ENCODE data around the gene FAM156A. TPM values are rescaled to one million over a fixed set of nuclear protein-coding genes. Genes with fewer than 3 reads are reported as not detected.
"Not testable (repeated sequence)": the region's sequence is repeated elsewhere in the genome, so short reads cannot be mapped to it uniquely, and the experiment has no call there.

Gene FAM156A
- total RNA-seq, 4 donors from 2014 or later: 12.9 to 89.1 (median 25.8) TPM

DNA sequence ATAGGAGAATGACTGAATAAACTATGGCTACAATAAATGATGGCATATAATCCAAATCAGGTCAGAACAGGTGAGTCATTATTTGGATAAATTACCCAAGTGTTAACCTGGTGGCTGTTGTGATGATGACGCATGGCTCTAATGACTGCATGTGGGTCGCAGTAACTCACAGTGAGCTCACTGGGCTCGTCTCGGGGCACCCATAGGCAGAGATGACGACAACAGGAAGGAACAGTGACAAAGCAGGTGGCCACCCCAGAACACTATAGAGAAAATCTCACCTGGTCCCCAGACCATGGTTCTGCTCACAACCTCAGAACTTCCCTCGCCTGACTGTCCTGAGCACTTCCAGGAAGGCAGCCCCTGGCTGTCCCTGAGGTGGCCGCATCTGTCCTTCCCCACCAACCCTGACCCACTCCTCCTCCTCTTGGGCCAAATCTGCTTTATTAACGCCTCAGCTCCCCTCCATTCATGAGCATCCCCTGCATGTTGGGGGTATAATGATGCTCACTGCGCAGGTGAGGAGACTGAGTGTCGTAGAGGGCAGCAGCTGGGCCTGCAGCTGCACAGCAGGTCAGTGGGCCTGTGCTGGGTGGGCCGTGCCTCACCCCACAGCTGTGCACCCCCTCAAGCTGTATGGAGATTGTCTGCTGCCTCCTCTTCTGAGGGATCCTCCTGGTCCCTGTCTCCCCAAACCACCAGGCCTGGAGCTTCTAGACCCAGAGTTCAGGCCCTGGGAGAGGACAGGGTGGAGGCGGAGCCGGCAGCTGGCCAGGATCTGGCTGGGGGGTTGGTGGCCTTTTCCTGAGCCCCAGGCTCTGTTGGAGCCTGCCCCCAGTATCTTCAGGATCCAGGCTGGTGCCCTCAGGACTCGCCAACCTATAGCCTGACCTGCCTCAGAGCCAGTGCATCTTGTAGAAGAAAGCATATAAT is 30.9 kb upstream of the FAM156A start:
- Histone ChIP-seq H3K27ac (peak overlapping the region in 1 of 2 donors; percentile 7), H3K4me1 (no peaks in the 10 kb centered on the region), H3K4me3 (no peak overlapping the region), H3K9me3 (no peaks in the 10 kb centered on the region), H3K27me3 (no peaks in the 10 kb centered on the region), H3K36me3 (no peaks in the 10 kb centered on the region)
- DNase-seq: no peak
- TF ChIP-seq CTCF (IDR thresholded peaks at IDR 0.05) (no peak), POLR2A (IDR thresholded peaks at IDR 0.05) (no peak)
- intact Hi-C loops (cut with DNase I; ENCODE audit: low total_unique reads): no loop called here

GRCh38 chrX:52983321-52984000 is 25.1 kb upstream of the FAM156A start:
- Histone ChIP-seq H3K9me3 (no peaks in the 10 kb centered on the region), H3K27me3 (no peaks in the 10 kb centered on the region), H3K27ac (peak overlapping the region; percentile 2 to 72), H3K4me1 (no peaks in the 10 kb centered on the region), H3K36me3 (no peaks in the 10 kb centered on the region), H3K4me3 (no peak overlapping the region)
- TF ChIP-seq CTCF (IDR thresholded peaks at IDR 0.05) (no peak), POLR2A (IDR thresholded peaks at IDR 0.05) (no peak)
- intact Hi-C loops (cut with DNase I; ENCODE audit: low total_unique reads): no loop called here
- DNase-seq: no peak

DNA sequence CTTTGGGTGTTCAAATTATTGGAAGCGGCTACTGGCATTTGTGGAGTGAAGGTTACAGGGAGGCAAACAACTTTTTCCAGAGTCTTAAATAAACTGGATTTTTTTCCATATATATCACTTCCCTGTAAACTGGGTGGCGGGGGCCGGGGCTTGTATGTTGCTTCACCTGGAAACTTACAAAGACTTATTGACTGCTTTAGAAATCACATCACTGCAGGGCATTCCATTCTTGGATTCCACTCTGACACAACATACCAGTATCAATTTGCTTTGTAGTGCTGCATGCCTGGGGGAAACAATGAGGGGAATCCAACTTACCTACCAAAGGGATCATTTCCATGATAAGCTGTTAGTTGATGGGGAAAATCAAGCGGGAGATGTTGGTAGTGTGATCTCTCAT is 21.7 kb upstream of the FAM156A start:
- H3K4me3 ChIP-seq: no peak overlapping the region
- no peaks in the 10 kb centered on the region for H3K36me3 ChIP-seq
- no peaks in the 10 kb centered on the region for H3K4me1 ChIP-seq
- H3K27me3 ChIP-seq: no peaks in the 10 kb centered on the region
- intact Hi-C loops (cut with DNase I; ENCODE audit: low total_unique reads): no loop called here
- no peak for DNase-seq
- H3K9me3 ChIP-seq: no peaks in the 10 kb centered on the region
- TF ChIP-seq POLR2A (IDR thresholded peaks at IDR 0.05) (no peak), CTCF (IDR thresholded peaks at IDR 0.05) (no peak)
- H3K27ac ChIP-seq: no peak overlapping the region

DNA sequence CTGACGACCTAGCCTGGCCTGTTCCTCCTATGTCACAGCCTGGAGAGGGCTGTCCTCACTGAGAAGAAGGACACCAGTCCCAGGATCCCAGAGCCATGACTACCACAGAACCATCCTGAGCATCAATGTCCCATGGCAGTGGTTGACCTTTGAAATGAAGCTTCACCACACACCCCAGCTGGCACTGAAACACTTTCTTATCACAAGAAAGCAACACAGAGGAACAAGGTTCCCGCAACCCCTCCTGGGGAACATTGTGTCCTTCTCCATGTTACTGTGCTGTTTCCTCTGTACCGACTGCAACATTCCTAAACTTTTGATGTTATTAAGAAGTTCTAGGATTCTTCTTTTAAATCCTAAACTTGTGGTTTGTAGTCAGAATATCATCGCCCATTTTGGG is 21.2 kb upstream of the FAM156A start:
- Histone ChIP-seq H3K4me1 (no peaks in the 10 kb centered on the region), H3K9me3 (no peaks in the 10 kb centered on the region), H3K27me3 (no peaks in the 10 kb centered on the region), H3K36me3 (no peaks in the 10 kb centered on the region), H3K27ac (no peak overlapping the region), H3K4me3 (no peak overlapping the region)
- TF ChIP-seq CTCF (IDR thresholded peaks at IDR 0.05) (no peak), POLR2A (IDR thresholded peaks at IDR 0.05) (no peak)
- no peak for DNase-seq
- intact Hi-C loops (cut with DNase I; ENCODE audit: low total_unique reads): no loop called here

DNA sequence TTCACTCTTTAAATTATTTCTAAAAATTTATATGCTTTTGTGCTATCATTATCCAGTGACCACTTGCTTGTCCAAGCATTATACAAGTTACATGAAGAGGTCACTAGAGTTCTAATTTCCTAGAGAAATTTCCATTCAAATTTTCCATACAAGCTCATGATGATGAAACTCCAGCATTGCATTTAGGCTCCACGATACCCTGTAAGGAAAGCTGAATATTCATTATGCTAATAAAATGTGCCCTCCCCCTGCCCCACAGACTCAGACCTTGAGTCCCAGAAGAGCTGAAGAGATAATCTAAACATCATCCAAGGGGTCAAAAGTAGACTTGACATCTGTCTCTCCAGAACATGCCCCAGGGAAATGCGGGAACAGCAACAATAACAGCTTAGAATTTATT is 19.6 kb upstream of the FAM156A start:
- no peaks in the 10 kb centered on the region for H3K36me3 ChIP-seq
- H3K27ac ChIP-seq: no peak overlapping the region
- no peak overlapping the region for H3K4me3 ChIP-seq
- TF ChIP-seq CTCF (IDR thresholded peaks at IDR 0.05): no peak
- TF ChIP-seq POLR2A (IDR thresholded peaks at IDR 0.05): no peak
- H3K27me3 ChIP-seq: no peaks in the 10 kb centered on the region
- no peaks in the 10 kb centered on the region for H3K4me1 ChIP-seq
- no peak for DNase-seq
- H3K9me3 ChIP-seq: no peaks in the 10 kb centered on the region
- intact Hi-C loops (cut with DNase I; ENCODE audit: low total_unique reads): no loop called here

- H3K36me3 ChIP-seq; intact Hi-C loops (cut with DNase I; ENCODE audit: low total_unique reads); H3K4me3 ChIP-seq; H3K4me1 ChIP-seq; H3K27ac ChIP-seq; H3K9me3 ChIP-seq; H3K27me3 ChIP-seq: not testable (repeated sequence)
- DNase-seq: peak in 1 of 2 donors; percentile 4
These were observed 17.3 kb upstream of the FAM156A start for GRCh38 chrX:52975576-52975975.

DNA sequence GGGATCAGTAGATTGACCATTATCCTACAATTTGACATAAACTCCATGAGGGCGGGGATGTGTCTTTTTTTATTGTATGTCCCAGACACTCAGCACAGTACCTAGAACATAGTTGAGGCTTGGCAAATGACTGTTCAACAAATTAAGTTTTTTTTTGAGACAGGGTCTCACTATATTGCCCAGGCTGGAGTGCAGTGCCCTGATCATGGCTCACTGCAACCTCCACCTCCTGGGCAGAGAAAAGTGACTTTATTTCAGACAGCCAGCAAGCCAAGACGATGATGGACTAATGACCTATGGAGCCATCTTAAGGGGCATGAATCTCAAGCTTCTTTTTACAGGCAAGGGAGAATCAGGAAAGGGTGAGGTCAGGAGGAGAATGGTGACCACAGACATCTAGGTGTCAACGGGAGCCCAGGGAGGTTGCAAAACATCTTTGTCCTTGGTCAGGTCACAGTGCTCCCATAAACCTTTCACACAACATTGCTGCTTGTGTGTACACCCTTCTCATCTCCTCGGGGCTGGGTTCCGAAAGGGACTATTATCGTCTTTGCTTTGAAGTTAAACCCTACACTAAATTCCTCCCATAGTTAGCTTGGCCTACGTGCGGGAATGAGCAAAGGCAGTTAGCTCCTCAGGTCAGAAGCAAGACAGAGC is 16.1 kb upstream of the FAM156A start:
- H3K4me3 ChIP-seq; H3K27me3 ChIP-seq; H3K36me3 ChIP-seq; H3K27ac ChIP-seq; H3K9me3 ChIP-seq; intact Hi-C loops (cut with DNase I; ENCODE audit: low total_unique reads); DNase-seq; H3K4me1 ChIP-seq: not testable (repeated sequence)

Data from uterus (tissue), 4 donors.